Osteoblast (primary cell): ENCODE data around the gene SLC39A1. TPM values are rescaled to one million over a fixed set of nuclear protein-coding genes. Genes with fewer than 3 reads are reported as not detected.
A peak's percentile ranks its signal among the peaks of the same experiment; 100 is the strongest.

ENCODE experiments used
- DNase-seq: peaks from one replicate; pipeline ENCODE4 v3.0.0; 2011; ENCODE audit warnings: low spot score, mixed read lengths; ENCODE audit not compliant: insufficient read length; ENCODE audit errors: missing footprints
- H2AFZ ChIP-seq: 2 replicates; pipeline ENCODE4 v1.6.0; 2011; ENCODE audit warnings: mild to moderate bottlenecking, low read length
- H3K27ac ChIP-seq: 2 replicates; pipeline ENCODE4 v1.5.1; 2011; ENCODE audit warnings: mild to moderate bottlenecking, low read depth, low read length, moderate library complexity
- H3K27me3 ChIP-seq: 2 replicates; pipeline ENCODE4 v1.6.0; 2012; ENCODE audit warnings: mild to moderate bottlenecking, control low read depth, inconsistent platforms, low read length, moderate library complexity; ENCODE audit not compliant: insufficient read depth
- H3K36me3 ChIP-seq: 2 replicates; pipeline ENCODE4 v1.5.1; 2011; ENCODE audit warnings: mild to moderate bottlenecking, low read length, control low read depth, moderate library complexity; ENCODE audit not compliant: insufficient read depth
- H3K4me1 ChIP-seq: 2 replicates; pipeline ENCODE4 v1.5.1; 2011; ENCODE audit warnings: mild to moderate bottlenecking, low read length, control low read depth, moderate library complexity; ENCODE audit not compliant: insufficient read depth
- H3K4me2 ChIP-seq: 2 replicates; pipeline ENCODE4 v1.6.0; 2011; ENCODE audit warnings: mild to moderate bottlenecking, low read length; ENCODE audit not compliant: insufficient read depth
- H3K4me3 ChIP-seq: fragments of 200-600 bp; sonication (generic); 3 replicates; pipeline ENCODE4 v1.5.1; 2012; ENCODE audit warnings: mild to moderate bottlenecking, low read length, inconsistent platforms; ENCODE audit not compliant: insufficient read depth
- H3K79me2 ChIP-seq: 2 replicates; pipeline ENCODE4 v1.6.0; 2012; ENCODE audit warnings: mild to moderate bottlenecking, low read length, control low read depth, inconsistent platforms; ENCODE audit not compliant: insufficient read depth
- H3K9me3 ChIP-seq: 2 replicates; pipeline ENCODE4 v1.5.1; 2011; ENCODE audit warnings: low read depth, low read length, control low read depth
- H4K20me1 ChIP-seq: 2 replicates; pipeline ENCODE4 v1.6.0; 2012; ENCODE audit warnings: mild to moderate bottlenecking, low read length, control low read depth; ENCODE audit not compliant: insufficient read depth
- total RNA-seq: library from RNA; depleted of rRNA; stranded (reverse); fragments of >200 nt; gene quantifications from 2 replicates; pipeline ENCODE4 v1.2.3, GENCODE V29; 2012
- TF ChIP-seq, protein P1 (sequence below): IDR thresholded peaks from 2 replicates; pipeline ENCODE4 v1.5.1; 2011; ENCODE audit warnings: mild to moderate bottlenecking, low read depth, low read length, moderate library complexity; ENCODE audit errors: extremely low read depth

SLC39A1 gene
- total RNA-seq, 1 donor = 96.3 TPM

DNA sequence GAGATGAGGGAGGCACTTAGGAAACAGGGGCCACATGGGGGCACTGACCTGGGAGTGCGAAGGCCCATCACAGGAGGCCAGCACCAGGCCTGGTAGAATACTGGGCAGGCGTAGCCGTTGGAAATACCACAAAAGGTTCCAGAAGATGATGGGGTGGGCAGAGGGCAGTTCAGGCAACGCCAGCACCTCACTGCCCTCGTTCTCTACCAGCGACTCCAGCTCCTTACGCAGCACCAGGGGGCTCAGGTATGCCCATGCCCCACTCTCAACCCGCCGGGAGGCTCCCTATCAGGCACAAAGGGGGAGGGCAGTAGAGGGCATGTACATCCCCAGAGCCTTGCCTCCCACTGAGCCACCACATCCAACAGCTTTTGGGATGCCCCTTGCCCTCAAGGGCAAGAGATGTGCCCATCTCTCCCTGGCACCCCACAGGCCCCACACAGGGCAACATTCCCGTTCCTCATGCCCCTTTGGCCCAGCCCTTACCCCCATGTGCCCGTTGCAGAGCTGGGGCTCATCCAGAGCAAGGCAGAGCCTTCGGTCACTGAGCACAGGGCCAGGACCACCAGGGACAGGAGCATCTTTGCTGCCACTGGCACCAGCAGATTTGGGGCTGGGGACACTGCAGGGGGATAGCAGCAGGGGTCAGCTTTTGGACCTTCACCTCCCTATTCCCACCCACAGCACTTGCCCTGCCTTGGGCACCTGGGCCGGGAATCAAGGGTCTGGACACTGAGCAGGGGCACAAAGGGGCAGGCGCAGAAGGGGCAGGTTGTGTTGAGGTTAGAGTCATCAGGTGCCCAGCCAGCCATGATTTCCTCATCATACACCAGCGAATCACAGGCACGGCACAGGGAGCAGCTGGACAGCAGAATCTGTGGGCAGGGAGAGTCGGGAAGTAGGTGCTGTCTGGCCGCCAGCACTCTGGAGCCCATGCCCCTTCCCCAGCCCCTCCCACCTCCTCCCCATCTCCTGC lies 30.9 kb downstream of the SLC39A1 start:
- no peak overlapping the region for H2AFZ ChIP-seq
- no peak overlapping the region for H3K27ac ChIP-seq
- peaks cover 12% of the 10 kb centered on the region for H3K4me1 ChIP-seq
- DNase-seq = peak; percentile 66
- no peaks in the 10 kb centered on the region for H3K79me2 ChIP-seq
- H3K4me3 ChIP-seq = no peak overlapping the region
- H4K20me1 ChIP-seq = no peaks in the 10 kb centered on the region
- no peaks in the 10 kb centered on the region for H3K9me3 ChIP-seq
- H3K4me2 ChIP-seq = no peak overlapping the region
- peaks cover 43% of the 10 kb centered on the region for H3K36me3 ChIP-seq
- TF ChIP-seq, protein P1, sequence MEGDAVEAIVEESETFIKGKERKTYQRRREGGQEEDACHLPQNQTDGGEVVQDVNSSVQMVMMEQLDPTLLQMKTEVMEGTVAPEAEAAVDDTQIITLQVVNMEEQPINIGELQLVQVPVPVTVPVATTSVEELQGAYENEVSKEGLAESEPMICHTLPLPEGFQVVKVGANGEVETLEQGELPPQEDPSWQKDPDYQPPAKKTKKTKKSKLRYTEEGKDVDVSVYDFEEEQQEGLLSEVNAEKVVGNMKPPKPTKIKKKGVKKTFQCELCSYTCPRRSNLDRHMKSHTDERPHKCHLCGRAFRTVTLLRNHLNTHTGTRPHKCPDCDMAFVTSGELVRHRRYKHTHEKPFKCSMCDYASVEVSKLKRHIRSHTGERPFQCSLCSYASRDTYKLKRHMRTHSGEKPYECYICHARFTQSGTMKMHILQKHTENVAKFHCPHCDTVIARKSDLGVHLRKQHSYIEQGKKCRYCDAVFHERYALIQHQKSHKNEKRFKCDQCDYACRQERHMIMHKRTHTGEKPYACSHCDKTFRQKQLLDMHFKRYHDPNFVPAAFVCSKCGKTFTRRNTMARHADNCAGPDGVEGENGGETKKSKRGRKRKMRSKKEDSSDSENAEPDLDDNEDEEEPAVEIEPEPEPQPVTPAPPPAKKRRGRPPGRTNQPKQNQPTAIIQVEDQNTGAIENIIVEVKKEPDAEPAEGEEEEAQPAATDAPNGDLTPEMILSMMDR = no peak
- H3K27me3 ChIP-seq = no peaks in the 10 kb centered on the region

DNA sequence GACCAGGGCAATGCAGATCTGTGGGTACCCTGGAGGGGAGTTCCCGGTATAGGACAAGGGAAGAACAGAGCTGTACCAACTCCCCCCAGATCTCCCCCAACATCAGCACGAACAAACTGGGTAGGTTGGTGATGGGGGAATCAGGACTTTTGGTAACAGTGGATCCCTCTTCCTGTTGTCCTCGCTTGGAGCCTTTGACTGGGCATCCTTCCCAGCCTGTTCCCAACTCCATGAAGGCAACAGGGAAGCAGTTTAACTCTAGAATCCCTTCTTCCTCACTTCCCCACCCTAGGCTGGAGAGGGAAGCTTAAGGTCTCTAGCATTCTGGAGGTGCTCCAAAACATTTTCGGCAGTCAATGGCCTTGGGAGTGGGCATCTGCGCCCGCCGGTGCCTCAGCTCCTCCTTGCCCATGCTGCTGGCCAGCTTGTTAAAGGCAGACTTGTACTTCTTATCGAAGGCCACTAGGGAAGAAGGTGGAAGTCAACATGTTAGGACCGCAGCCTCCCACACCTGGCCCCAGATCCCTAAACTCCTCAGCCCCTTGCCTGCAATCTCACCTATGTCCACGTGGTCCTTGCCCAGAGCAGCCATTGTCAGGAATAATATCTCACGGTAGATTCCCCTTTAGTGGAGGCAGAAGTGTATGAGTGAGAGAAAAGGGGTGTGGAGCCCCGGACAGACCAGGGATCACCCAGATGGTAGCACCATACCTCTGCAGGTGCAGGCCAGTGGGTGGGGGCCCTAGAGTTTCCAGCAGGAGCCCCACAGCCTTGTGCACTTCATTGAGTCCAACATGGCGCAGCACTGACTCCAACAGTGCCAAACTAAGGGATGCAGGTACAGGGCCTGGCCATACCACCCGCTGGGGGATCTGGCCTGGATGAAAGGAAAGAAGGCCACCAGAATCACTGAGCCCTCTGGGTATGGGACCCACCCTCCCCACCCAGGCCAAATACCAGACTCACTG lies 33.1 kb downstream of the SLC39A1 start:
- Histone ChIP-seq H3K4me2 (no peak overlapping the region), H4K20me1 (no peaks in the 10 kb centered on the region), H2AFZ (no peak overlapping the region), H3K27ac (no peak overlapping the region), H3K36me3 (peaks cover 23% of the 10 kb centered on the region), H3K27me3 (no peaks in the 10 kb centered on the region), H3K9me3 (no peaks in the 10 kb centered on the region), H3K4me1 (peaks cover 12% of the 10 kb centered on the region), H3K4me3 (no peak overlapping the region), H3K79me2 (no peaks in the 10 kb centered on the region)
- TF ChIP-seq, protein P1 = no peak
- peak; percentile 41 for DNase-seq

DNA sequence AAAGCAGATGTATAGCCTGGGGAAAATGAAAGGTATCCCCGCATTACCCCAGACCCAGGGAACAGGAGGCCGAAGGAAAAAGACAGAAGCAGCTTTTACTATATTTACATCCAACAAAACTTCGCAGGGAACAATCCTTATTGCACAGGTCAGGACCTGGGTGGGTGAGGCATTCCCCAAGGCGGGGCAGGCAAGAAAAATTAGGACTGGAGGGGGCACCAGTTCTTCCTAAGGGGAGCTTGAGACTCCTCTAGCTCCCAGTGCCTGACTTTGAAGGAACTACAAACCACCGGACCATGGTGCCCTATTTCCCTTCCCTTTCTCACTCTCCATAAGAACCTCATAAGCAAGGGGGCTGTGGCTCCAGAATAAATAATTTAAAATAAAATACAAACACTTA lies 33.9 kb downstream of the SLC39A1 start:
- H3K9me3 ChIP-seq = no peaks in the 10 kb centered on the region
- DNase-seq = peak; percentile 57
- peaks cover 17% of the 10 kb centered on the region for H3K36me3 ChIP-seq
- no peak overlapping the region for H2AFZ ChIP-seq
- no peaks in the 10 kb centered on the region for H4K20me1 ChIP-seq
- no peaks in the 10 kb centered on the region for H3K79me2 ChIP-seq
- H3K27ac ChIP-seq = no peak overlapping the region
- TF ChIP-seq, protein P1 = no peak
- H3K27me3 ChIP-seq = no peaks in the 10 kb centered on the region
- H3K4me3 ChIP-seq = no peak overlapping the region
- H3K4me1 ChIP-seq = peaks cover 12% of the 10 kb centered on the region
- H3K4me2 ChIP-seq = no peak overlapping the region
